Subcutaneous adipose tissue (tissue), 4 donors: Measurements from ENCODE around the gene ENPP7. TPM values are rescaled to one million over a fixed set of nuclear protein-coding genes. Genes with fewer than 3 reads are reported as not detected.

Experiments used
- CTCF ChIP-seq: fragments of 450-650 bp; IDR thresholded peaks from one replicate; pipeline ENCODE4 v1.5.1; 2016; ENCODE audit warnings: low read depth, mild to moderate bottlenecking, control low read depth, antibody characterized with exemption, moderate library complexity
- total RNA-seq, 4 donors: library from RNA; depleted of rRNA; stranded (reverse); fragments of >200 nt; gene quantifications; one replicate each; pipeline ENCODE4 v1.1.0, GENCODE V29; 2016

Gene ENPP7
- total RNA-seq, 4 donors from 2014 or later: not detected

- TF ChIP-seq CTCF: no peak
Observed at GRCh38 chr17:79777894-79778503, 47.3 kb downstream of the ENPP7 start, which contains the start of gene CBX2. Gene CBX2, plus strand, starts transcription at chr17:79778148. Its CDS starts 88 bp downstream, at chr17:79778236.

GRCh38 chr17:79778504-79779083 is 47.9 kb downstream of the ENPP7 start:
- TF ChIP-seq CTCF: no peak

- no peak for TF ChIP-seq CTCF
Observed at GRCh38 chr17:79779084-79779529, 48.4 kb downstream of the ENPP7 start.

GRCh38 chr17:79779661-79780365 is 49.1 kb downstream of the ENPP7 start:
- TF ChIP-seq CTCF: no peak

- TF ChIP-seq CTCF: no peak
Observed at GRCh38 chr17:79781012-79781650, 50.4 kb downstream of the ENPP7 start.

GRCh38 chr17:79781736-79782575 is 51.2 kb downstream of the ENPP7 start:
- TF ChIP-seq CTCF: no peak
